ENCODE measurements around the gene SOX8. TPM values are rescaled to one million over a fixed set of nuclear protein-coding genes. Genes with fewer than 3 reads are reported as not detected.

Gene SOX8
- total RNA-seq, 1 donor from 2014 or later: 0.18 TPM

DNA sequence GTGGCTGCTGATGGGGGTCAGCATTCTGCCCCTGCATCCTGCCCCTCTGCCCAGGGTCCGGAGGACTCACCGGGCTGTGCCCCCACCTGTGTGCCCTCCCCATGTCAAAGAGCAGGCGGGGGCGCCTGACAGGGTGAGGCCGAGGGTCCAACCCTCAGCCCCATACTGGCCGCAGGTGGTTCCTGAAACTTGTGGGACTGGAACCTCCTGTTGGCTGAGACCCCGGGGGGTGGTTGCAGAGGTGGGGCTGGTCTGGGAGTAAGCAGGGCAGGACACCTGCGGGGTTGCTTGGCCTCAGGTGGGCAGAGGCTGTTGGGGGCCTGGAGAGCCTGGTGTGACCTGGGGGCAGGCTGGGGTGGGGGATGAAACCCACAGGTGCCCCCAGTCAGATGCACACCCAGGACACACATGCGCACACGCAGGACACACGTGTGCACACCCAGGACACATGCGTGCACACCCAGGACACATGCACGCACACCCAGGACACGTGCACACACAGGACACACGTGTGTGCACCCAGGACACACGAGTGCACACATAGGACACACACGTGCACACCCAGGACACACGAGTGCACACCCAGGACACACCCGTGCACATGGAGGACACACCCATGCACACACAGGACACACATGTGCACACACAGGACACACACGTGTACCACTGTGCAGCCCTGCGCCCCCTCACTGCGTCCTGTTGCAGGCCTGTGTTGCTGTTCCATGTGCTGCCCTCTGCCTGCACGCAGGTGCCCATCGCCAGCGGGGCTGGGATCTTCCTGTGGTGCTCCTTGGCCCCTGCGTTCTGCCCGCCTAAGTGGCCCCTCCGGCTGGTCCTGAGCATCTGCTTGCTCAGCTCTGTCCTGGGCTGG, 31.4 kb downstream of the SOX8 start:
- H3K27ac Mint-ChIP-seq: no peak overlapping the region
- H3K27me3 Mint-ChIP-seq: peaks cover 9% of the 10 kb centered on the region
- ATAC-seq (ENCODE audit: low read depth): no peak
- no peaks in the 10 kb centered on the region for H3K36me3 Mint-ChIP-seq (ENCODE audit: low read depth)
- H3K9me3 Mint-ChIP-seq: no peaks in the 10 kb centered on the region
- ChIA-PET CTCF (no interaction called here), POLR2A (no interaction called here)
- intact Hi-C loops (cut with micrococcal nuclease): no loop called here
- TF ChIP-seq, protein P1, sequence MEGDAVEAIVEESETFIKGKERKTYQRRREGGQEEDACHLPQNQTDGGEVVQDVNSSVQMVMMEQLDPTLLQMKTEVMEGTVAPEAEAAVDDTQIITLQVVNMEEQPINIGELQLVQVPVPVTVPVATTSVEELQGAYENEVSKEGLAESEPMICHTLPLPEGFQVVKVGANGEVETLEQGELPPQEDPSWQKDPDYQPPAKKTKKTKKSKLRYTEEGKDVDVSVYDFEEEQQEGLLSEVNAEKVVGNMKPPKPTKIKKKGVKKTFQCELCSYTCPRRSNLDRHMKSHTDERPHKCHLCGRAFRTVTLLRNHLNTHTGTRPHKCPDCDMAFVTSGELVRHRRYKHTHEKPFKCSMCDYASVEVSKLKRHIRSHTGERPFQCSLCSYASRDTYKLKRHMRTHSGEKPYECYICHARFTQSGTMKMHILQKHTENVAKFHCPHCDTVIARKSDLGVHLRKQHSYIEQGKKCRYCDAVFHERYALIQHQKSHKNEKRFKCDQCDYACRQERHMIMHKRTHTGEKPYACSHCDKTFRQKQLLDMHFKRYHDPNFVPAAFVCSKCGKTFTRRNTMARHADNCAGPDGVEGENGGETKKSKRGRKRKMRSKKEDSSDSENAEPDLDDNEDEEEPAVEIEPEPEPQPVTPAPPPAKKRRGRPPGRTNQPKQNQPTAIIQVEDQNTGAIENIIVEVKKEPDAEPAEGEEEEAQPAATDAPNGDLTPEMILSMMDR (IDR thresholded peaks at IDR 0.05): no peak
- H3K4me3 Mint-ChIP-seq: no peak overlapping the region
- no peak for DNase-seq
- H3K4me1 Mint-ChIP-seq: no peaks in the 10 kb centered on the region

DNA sequence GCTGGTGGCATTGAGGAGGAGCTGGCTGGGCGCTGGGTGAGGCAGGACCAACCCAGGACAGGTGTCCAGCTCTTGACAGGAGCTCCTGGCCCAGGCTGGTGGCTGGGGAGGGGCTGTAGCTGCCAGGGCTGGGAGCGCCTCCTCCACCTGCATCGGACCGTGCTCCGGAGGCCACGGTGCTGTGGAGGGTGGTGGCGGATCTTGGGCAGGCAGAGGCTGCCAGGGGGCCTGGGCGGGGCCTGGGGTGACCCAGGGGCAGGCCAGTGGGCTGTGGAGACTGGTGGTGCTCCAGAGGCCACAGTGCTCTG, 32.0 kb downstream of the SOX8 start:
- Mint-ChIP-seq H3K27me3 (peaks cover 7% of the 10 kb centered on the region), H3K9me3 (no peaks in the 10 kb centered on the region), H3K4me3 (no peak overlapping the region), H3K36me3 (ENCODE audit: low read depth) (no peaks in the 10 kb centered on the region), H3K4me1 (no peaks in the 10 kb centered on the region), H3K27ac (no peak overlapping the region)
- DNase-seq (no peak), ATAC-seq (ENCODE audit: low read depth) (no peak)
- CTCF ChIA-PET: no interaction called here
- TF ChIP-seq, protein P1 (IDR thresholded peaks at IDR 0.05): no peak
- POLR2A ChIA-PET: no interaction called here
- intact Hi-C loops (cut with micrococcal nuclease): no loop called here

DNA sequence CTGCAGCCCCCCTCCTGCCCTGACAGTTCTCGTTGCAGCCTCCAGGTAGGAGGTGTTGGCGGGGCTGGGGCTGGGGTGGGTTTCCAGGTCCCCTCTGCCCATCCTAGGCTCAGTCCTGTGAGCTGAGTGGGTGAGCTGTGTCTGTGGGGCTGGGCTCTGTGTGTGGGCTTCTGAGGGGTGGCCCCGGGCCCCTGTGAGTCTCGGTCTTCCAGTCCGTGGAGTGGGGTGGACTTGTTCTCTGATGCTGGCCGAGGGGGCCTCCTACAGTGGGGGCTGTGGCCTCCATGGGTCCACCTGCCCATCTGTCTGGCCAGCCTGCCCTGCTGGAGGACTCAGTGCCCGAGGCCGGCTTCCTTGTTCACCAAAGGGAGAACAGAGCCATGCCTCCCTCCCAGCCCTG, 32.7 kb downstream of the SOX8 start:
- POLR2A ChIA-PET: no interaction called here
- TF ChIP-seq, protein P1 (IDR thresholded peaks at IDR 0.05): no peak
- intact Hi-C loops (cut with micrococcal nuclease): no loop called here
- Mint-ChIP-seq H3K27me3 (peaks cover 7% of the 10 kb centered on the region), H3K4me1 (no peaks in the 10 kb centered on the region), H3K36me3 (ENCODE audit: low read depth) (no peaks in the 10 kb centered on the region), H3K27ac (no peak overlapping the region), H3K4me3 (no peak overlapping the region), H3K9me3 (no peaks in the 10 kb centered on the region)
- ATAC-seq (ENCODE audit: low read depth) (no peak), DNase-seq (no peak)
- CTCF ChIA-PET: no interaction called here

DNA sequence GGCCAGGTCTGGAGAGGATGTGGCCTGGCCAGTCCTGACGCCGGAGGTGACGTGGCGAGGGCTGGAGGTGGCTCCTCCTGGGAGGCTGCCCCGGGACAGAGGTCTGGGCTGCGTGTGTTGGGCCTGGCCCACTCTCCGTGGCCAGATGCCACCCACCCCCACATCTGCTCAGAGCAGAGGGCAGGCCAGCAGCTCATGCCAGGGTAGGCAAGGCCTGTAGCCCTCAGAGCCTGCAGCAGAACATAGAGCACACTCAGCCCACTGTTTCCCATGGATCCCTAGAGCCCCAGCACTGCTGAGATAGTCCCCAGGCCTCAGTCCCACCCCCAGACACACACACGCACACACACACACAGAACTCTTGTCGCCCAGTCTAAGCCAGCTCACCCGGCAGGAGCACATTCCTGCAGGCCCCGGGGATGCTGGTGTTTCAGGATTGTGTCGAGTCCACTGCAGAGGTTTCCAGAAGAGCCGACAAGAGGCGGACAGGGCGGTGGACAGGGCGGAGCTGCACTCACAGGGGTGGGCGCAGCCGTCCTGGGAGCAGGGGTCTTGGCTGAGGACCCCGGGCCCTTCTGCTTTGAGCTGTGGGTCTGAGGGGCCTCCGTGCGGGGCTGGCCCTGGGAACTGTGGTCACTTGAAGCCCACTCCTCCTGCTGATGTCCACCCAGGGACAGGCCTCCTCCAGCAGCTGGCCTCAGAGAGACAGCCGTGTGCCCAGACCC, 33.4 kb downstream of the SOX8 start:
- Mint-ChIP-seq H3K27ac (no peak overlapping the region), H3K4me1 (no peaks in the 10 kb centered on the region), H3K27me3 (peaks cover 7% of the 10 kb centered on the region), H3K36me3 (ENCODE audit: low read depth) (no peaks in the 10 kb centered on the region), H3K4me3 (no peak overlapping the region), H3K9me3 (no peaks in the 10 kb centered on the region)
- ATAC-seq (ENCODE audit: low read depth) (no peak), DNase-seq (no peak)
- intact Hi-C loops (cut with micrococcal nuclease): no loop called here
- TF ChIP-seq, protein P1 (IDR thresholded peaks at IDR 0.05): no peak
- POLR2A ChIA-PET: no interaction called here
- CTCF ChIA-PET: no interaction called here

DNA sequence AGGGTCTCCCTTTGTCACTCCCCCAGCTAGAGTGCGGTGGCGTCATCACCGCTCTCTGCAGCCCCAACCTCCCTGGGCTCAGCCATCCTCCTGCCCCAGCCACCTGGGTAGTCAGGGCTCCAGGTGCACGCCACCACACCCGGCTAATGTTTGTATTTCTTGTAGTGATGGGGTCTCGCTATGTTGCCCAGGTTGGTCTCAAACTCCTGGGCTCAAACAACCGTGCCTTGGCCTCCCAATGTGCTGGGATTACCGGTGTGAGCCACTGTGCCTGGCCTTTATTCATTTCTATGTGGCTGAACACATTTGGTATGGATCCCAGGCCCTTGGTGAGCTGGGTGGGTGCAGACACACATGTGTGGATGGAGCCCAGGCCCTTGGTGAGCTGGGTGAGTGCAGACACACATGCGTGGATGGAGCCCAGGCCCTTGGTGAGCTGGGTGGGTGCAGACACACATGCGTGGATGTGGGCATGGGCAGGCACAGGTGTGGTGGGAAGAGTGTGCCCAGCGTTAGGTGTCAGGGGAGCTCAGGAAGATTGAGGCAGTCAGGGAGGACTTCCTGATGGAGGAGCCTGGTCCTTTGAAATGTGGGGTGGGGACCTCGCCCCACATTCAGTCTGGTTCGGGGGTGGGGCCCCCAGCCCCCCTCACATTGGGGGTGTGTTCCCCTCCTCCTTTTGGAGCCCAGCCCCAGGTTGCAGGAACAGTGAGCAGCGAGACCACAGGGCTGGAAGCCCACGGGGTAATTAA, 37.1 kb downstream of the SOX8 start:
- DNase-seq (no peak), ATAC-seq (ENCODE audit: low read depth) (no peak)
- H3K4me3 Mint-ChIP-seq: no peak overlapping the region
- TF ChIP-seq, protein P1 (IDR thresholded peaks at IDR 0.05): no peak
- H3K27ac Mint-ChIP-seq: no peak overlapping the region
- peaks cover 4% of the 10 kb centered on the region for H3K27me3 Mint-ChIP-seq
- POLR2A ChIA-PET: no interaction called here
- H3K36me3 Mint-ChIP-seq (ENCODE audit: low read depth): no peaks in the 10 kb centered on the region
- intact Hi-C loops (cut with micrococcal nuclease): no loop called here
- CTCF ChIA-PET: no interaction called here
- H3K4me1 Mint-ChIP-seq: no peaks in the 10 kb centered on the region
- no peaks in the 10 kb centered on the region for H3K9me3 Mint-ChIP-seq

All from activated B cell treated with CpG ODN at 0.5 μM for 24 hours (primary cell).